GM23338 (cell line): ENCODE data around the gene DRGX. TPM values are rescaled to one million over a fixed set of nuclear protein-coding genes. Genes with fewer than 3 reads are reported as not detected.

ENCODE experiments used
- ATAC-seq: fragments of 200-7000 bp; cut with Tn5 transposase; 3 replicates; pipeline ENCODE4 v1.9.1; 2020
- DNase-seq: peaks from one replicate; pipeline ENCODE4 v3.0.0-alpha.2; 2015; ENCODE audit warnings: low spot score
- H2AFZ ChIP-seq: fragments of 200-600 bp; sonication (generic); 2 replicates; pipeline ENCODE4 v1.8.0; 2016; ENCODE audit warnings: antibody characterized with exemption, mild to moderate bottlenecking, moderate library complexity
- H3F3A ChIP-seq: fragments of 200-600 bp; sonication (generic); replicated peaks from 2 replicates; pipeline ENCODE4 v1.8.0; 2017; ENCODE audit warnings: antibody characterized with exemption, mixed run types, low read depth
- H3K27ac ChIP-seq: fragments of 200-600 bp; sonication (generic); 2 replicates; pipeline ENCODE4 v1.6.1; 2016; ENCODE audit warnings: low read depth
- H3K27me3 ChIP-seq: fragments of 200-600 bp; sonication (generic); 2 replicates; pipeline ENCODE4 v1.8.0; 2016; ENCODE audit warnings: mild to moderate bottlenecking, mixed run types, moderate library complexity; ENCODE audit not compliant: insufficient read depth
- H3K36me3 ChIP-seq: fragments of 200-600 bp; sonication (generic); 2 replicates; pipeline ENCODE4 v1.8.0; 2016; ENCODE audit warnings: mild to moderate bottlenecking; ENCODE audit not compliant: insufficient read depth
- H3K4me1 ChIP-seq: fragments of 200-600 bp; sonication (generic); 2 replicates; pipeline ENCODE4 v1.8.0; 2016; ENCODE audit warnings: mild to moderate bottlenecking, moderate library complexity; ENCODE audit not compliant: insufficient read depth
- H3K4me2 ChIP-seq: fragments of 200-600 bp; sonication (generic); 2 replicates; pipeline ENCODE4 v1.7.1; 2017; ENCODE audit warnings: mixed run types
- H3K4me3 ChIP-seq: fragments of 200-600 bp; sonication (generic); 2 replicates; pipeline ENCODE4 v1.6.1; 2016; ENCODE audit warnings: mixed run types
- H3K79me2 ChIP-seq: fragments of 200-600 bp; sonication (generic); replicated peaks from 2 replicates; pipeline ENCODE4 v1.8.0; 2017; ENCODE audit warnings: mild to moderate bottlenecking; ENCODE audit not compliant: insufficient read depth
- H3K9me2 ChIP-seq: fragments of 200-600 bp; sonication (generic); 2 replicates; pipeline ENCODE4 v1.8.0; 2017; ENCODE audit not compliant: insufficient read depth
- H4K20me1 ChIP-seq: fragments of 200-600 bp; sonication (generic); replicated peaks from 2 replicates; pipeline ENCODE4 v1.8.0; 2017; ENCODE audit warnings: mild to moderate bottlenecking; ENCODE audit not compliant: insufficient read depth
- H3K27ac Mint-ChIP-seq: 2 replicates; pipeline ENCODE4 v1.8.0; 2020; ENCODE audit warnings: inconsistent platforms, mild to moderate bottlenecking, moderate library complexity, mixed read lengths
- H3K27me3 Mint-ChIP-seq: 3 replicates; pipeline ENCODE4 v1.8.0; 2022; ENCODE audit warnings: low read depth, mild to moderate bottlenecking, moderate library complexity, mixed read lengths, inconsistent platforms; ENCODE audit not compliant: insufficient read depth, poor library complexity
- H3K36me3 Mint-ChIP-seq: 3 replicates; pipeline ENCODE4 v1.8.0; 2021; ENCODE audit warnings: low read depth, mild to moderate bottlenecking, inconsistent platforms, moderate library complexity, mixed read lengths
- H3K4me1 Mint-ChIP-seq: 3 replicates; pipeline ENCODE4 v1.8.0; 2020; ENCODE audit warnings: mild to moderate bottlenecking, inconsistent platforms, mixed read lengths
- H3K4me3 Mint-ChIP-seq: 3 replicates; pipeline ENCODE4 v1.8.0; 2021; ENCODE audit warnings: moderate library complexity, mild to moderate bottlenecking, inconsistent platforms, mixed read lengths
- H3K9me3 Mint-ChIP-seq: 3 replicates; pipeline ENCODE4 v1.8.0; 2020; ENCODE audit warnings: moderate library complexity, mild to moderate bottlenecking, inconsistent platforms, mixed read lengths
- CREB1 ChIP-seq: fragments of 250-450 bp; sonication (Bioruptor Pico); IDR thresholded peaks from 2 replicates; pipeline ENCODE4 v1.5.0; 2020; ENCODE audit warnings: low read depth, mild to moderate bottlenecking, moderate library complexity
- CTCF ChIP-seq, 2 experiments: fragments of 200-600 bp in 1 of 2; sonication (generic) in 1 of 2; conservative IDR thresholded peaks; 2 replicates each; pipeline versions ENCODE4 v1.5.1 to v1.6.1; 2016 to 2017; ENCODE audit warnings: antibody characterized with exemption in 2 of 2, low read depth in 2 of 2, mild to moderate bottlenecking in 2 of 2, moderate library complexity in 1 of 2
- ETS1 ChIP-seq: IDR thresholded peaks from 2 replicates; pipeline ENCODE4 v1.6.1; 2016; ENCODE audit warnings: antibody characterized with exemption
- EZH2 ChIP-seq: fragments of 200-600 bp; sonication (generic); IDR thresholded peaks from one replicate; pipeline ENCODE4 v1.8.0; 2017; ENCODE audit warnings: antibody characterized with exemption, mild to moderate bottlenecking, low read depth; ENCODE audit not compliant: unreplicated experiment
- EZH2phosphoT487 ChIP-seq: fragments of 200-600 bp; sonication (generic); IDR thresholded peaks from one replicate; pipeline ENCODE4 v1.8.1; 2018; ENCODE audit warnings: antibody characterized with exemption; ENCODE audit not compliant: unreplicated experiment
- JUNB ChIP-seq: IDR thresholded peaks from one replicate; pipeline ENCODE4 v1.6.1; 2016; ENCODE audit warnings: antibody characterized with exemption; ENCODE audit not compliant: unreplicated experiment
- NANOG ChIP-seq: IDR thresholded peaks from 2 replicates; pipeline ENCODE4 v1.6.1; 2016; ENCODE audit warnings: antibody characterized with exemption, borderline replicate concordance
- POLR2AphosphoS5 ChIP-seq: IDR thresholded peaks from 2 replicates; pipeline ENCODE4 v1.6.1; 2016; ENCODE audit warnings: antibody characterized with exemption, low read depth
- REST ChIP-seq: IDR thresholded peaks from one replicate; pipeline ENCODE4 v1.6.1; 2018; ENCODE audit warnings: antibody characterized with exemption; ENCODE audit not compliant: unreplicated experiment
- ZNF114 ChIP-seq: fragments of 250-450 bp; sonication (Bioruptor Pico); IDR thresholded peaks from 2 replicates; pipeline ENCODE4 v1.5.0; 2020; ENCODE audit warnings: mild to moderate bottlenecking, moderate library complexity
- ZNF331 ChIP-seq: fragments of 250-450 bp; sonication (Bioruptor Pico); IDR thresholded peaks from 2 replicates; pipeline ENCODE4 v1.5.0; 2020; ENCODE audit warnings: low read depth, mild to moderate bottlenecking, moderate library complexity
- ZNF462 ChIP-seq: fragments of 250-450 bp; sonication (Bioruptor Pico); IDR thresholded peaks from 2 replicates; pipeline ENCODE4 v1.5.0; 2020; ENCODE audit warnings: mild to moderate bottlenecking, moderate library complexity
- polyA plus RNA-seq: library from polyadenylated mRNA; unstranded; fragments of >200 nt; fragmentation: Nextera tagmentation; extraction: Ambion mirVana; gene quantifications from 2 replicates; pipeline ENCODE4 v1.2.1, GENCODE V29; 2016
- total RNA-seq: library from RNA; depleted of rRNA; stranded (reverse); fragments of >200 nt; shearing (Covaris generic); gene quantifications from 2 replicates; pipeline ENCODE4 v1.2.3, GENCODE V29; 2014

Gene DRGX
- total and polyA plus RNA-seq, 2 experiments from 2014 or later: not detected

- no peaks in the 10 kb centered on the region for H3K79me2 ChIP-seq
- H3K36me3 ChIP-seq: no peaks in the 10 kb centered on the region; the same call in 1 of the 2 replicates
- ATAC-seq (no peak), DNase-seq (no peak)
- no peak overlapping the region for H3K4me3 Mint-ChIP-seq
- no peaks in the 10 kb centered on the region for H3K4me1 Mint-ChIP-seq
- TF ChIP-seq NANOG: no peak
- no peak for TF ChIP-seq ZNF462 (CRISPR knock-in tag)
- no peak for TF ChIP-seq CREB1
- no peak for TF ChIP-seq ETS1
- TF ChIP-seq ZNF331 (CRISPR knock-in tag): no peak
- TF ChIP-seq CTCF (conservative IDR thresholded peaks at IDR 0.05; ENCODE audit: low read depth in 2 of 2): no peak
- TF ChIP-seq EZH2: no peak
- no peak for TF ChIP-seq REST
- TF ChIP-seq JUNB: no peak
- TF ChIP-seq EZH2phosphoT487: no peak
- TF ChIP-seq ZNF114 (CRISPR knock-in tag): no peak
- no peak for TF ChIP-seq POLR2AphosphoS5
- H2AFZ ChIP-seq: no peak overlapping the region
- H3K9me2 ChIP-seq: peaks cover 4% of the 10 kb centered on the region; the same call in 1 of the 2 replicates
- peaks cover 45% of the 10 kb centered on the region for H3K9me3 Mint-ChIP-seq
- H3K36me3 Mint-ChIP-seq: peaks cover 31% of the 10 kb centered on the region; the same call in 2 of the 3 replicates
- H3K4me1 ChIP-seq: no peaks in the 10 kb centered on the region
- H3K27me3 Mint-ChIP-seq: peaks cover 6% of the 10 kb centered on the region
- no peak overlapping the region for H3K4me3 ChIP-seq
- H4K20me1 ChIP-seq: no peaks in the 10 kb centered on the region
- no peaks in the 10 kb centered on the region for H3K27me3 ChIP-seq
- H3K27ac Mint-ChIP-seq: no peak overlapping the region
- H3K4me2 ChIP-seq: no peak overlapping the region
- no peak overlapping the region for H3K27ac ChIP-seq
- H3F3A ChIP-seq: no peaks in the 10 kb centered on the region
Observed at GRCh38 chr10:49429458-49429857, 33.6 kb upstream of the DRGX start.
